SK-N-SH (cell line): Measurements from ENCODE around the gene STIM2. TPM values are rescaled to one million over a fixed set of nuclear protein-coding genes. Genes with fewer than 3 reads are reported as not detected.

Source experiments
- CTCF ChIA-PET: fragments of 300-600, 350-600 bp; formaldehyde crosslinking; extraction: SDS; loops from one replicate; lab custom pipeline; 2021; lab: Yijun Ruan, JAX
- POLR2A ChIA-PET: fragments of 350-600 bp; sonication (Branson Sonifier 250); formaldehyde crosslinking; extraction: SDS; loops from one replicate; lab custom pipeline; 2020; ENCODE audit warnings: antibody characterized with exemption, inconsistent platforms; lab: Yijun Ruan, JAX
- DNase-seq: peaks from one replicate; pipeline ENCODE4 v3.0.0; 2012
- H2AFZ ChIP-seq: fragments of 200-600 bp; sonication (generic); 2 replicates; pipeline ENCODE4 v1.8.1; 2016; ENCODE audit warnings: antibody characterized with exemption, mild to moderate bottlenecking, low read depth
- H3F3A ChIP-seq: fragments of 200-600 bp; sonication (generic); replicated peaks from 2 replicates; pipeline ENCODE3; 2016; ENCODE audit warnings: antibody characterized with exemption, mild to moderate bottlenecking; ENCODE audit not compliant: insufficient read depth
- H3K27ac ChIP-seq, 2 experiments: fragments of 200-500 bp in 1 of 2; fragments of 200-600 bp in 1 of 2; sonication (Bioruptor generic) in 1 of 2; sonication (generic), shearing (Covaris generic) in 1 of 2; 2 replicates each; pipeline versions ENCODE4 v1.5.1 to v1.6.1; 2014 to 2016; ENCODE audit warnings: low read depth in 2 of 2, inconsistent platforms in 1 of 2, low read length in 1 of 2, mild to moderate bottlenecking in 1 of 2, mixed read lengths in 1 of 2
- H3K27me3 ChIP-seq: fragments of 200-600 bp; sonication (generic), shearing (Covaris generic); 2 replicates; pipeline ENCODE4 v1.6.1; 2016; ENCODE audit warnings: mixed run types; ENCODE audit not compliant: insufficient read depth
- H3K36me3 ChIP-seq, 2 experiments: fragments of 200-500 bp in 1 of 2; fragments of 200-600 bp in 1 of 2; sonication (Bioruptor generic) in 1 of 2; sonication (generic) in 1 of 2; replicated peaks in 1 of 2; 2 replicates each; pipeline versions ENCODE3 to v1.5.1; 2014 to 2016; ENCODE audit warnings: low read length in 1 of 2, mild to moderate bottlenecking in 1 of 2; ENCODE audit not compliant: insufficient read depth in 2 of 2, control insufficient read depth in 1 of 2
- H3K4me1 ChIP-seq, 2 experiments: fragments of 200-500 bp in 1 of 2; fragments of 200-600 bp in 1 of 2; sonication (Bioruptor generic) in 1 of 2; sonication (generic), shearing (Covaris generic) in 1 of 2; 2 replicates each; pipeline versions ENCODE4 v1.5.1 to v1.6.1; 2014 to 2016; ENCODE audit warnings: low read depth in 1 of 2, low read length in 1 of 2, mixed run types in 1 of 2; ENCODE audit not compliant: insufficient read depth in 2 of 2, control insufficient read depth in 1 of 2
- H3K4me2 ChIP-seq: fragments of 200-600 bp; sonication (generic), shearing (Covaris generic); 2 replicates; pipeline ENCODE4 v1.6.1; 2017; ENCODE audit warnings: mixed run types
- H3K4me3 ChIP-seq, 2 experiments: fragments of 200-500 bp in 1 of 2; fragments of 200-600 bp in 1 of 2; sonication (Bioruptor generic) in 1 of 2; sonication (generic), shearing (Covaris generic) in 1 of 2; 2 replicates each; pipeline versions ENCODE4 v1.5.1 to v1.8.1; 2014 to 2016; ENCODE audit warnings: low read depth in 2 of 2, inconsistent platforms in 1 of 2, low read length in 1 of 2, mild to moderate bottlenecking in 1 of 2, mixed read lengths in 1 of 2, moderate library complexity in 1 of 2
- H3K79me2 ChIP-seq: fragments of 200-600 bp; sonication (generic); 2 replicates; pipeline ENCODE4 v1.8.1; 2017; ENCODE audit warnings: mild to moderate bottlenecking; ENCODE audit not compliant: insufficient read depth
- H3K9ac ChIP-seq: fragments of 200-600 bp; sonication (generic); 2 replicates; pipeline ENCODE4 v1.6.1; 2017; ENCODE audit warnings: mixed run types
- H3K9me2 ChIP-seq: fragments of 200-600 bp; sonication (generic); 2 replicates; pipeline ENCODE4 v1.6.1; 2017; ENCODE audit warnings: mixed run types
- H3K9me3 ChIP-seq: fragments of 200-600 bp; sonication (generic); 2 replicates; pipeline ENCODE4 v1.6.1; 2017; ENCODE audit warnings: mixed run types, mild to moderate bottlenecking, moderate library complexity
- H4K20me1 ChIP-seq: fragments of 200-600 bp; sonication (generic); 2 replicates; pipeline ENCODE4 v1.6.1; 2017; ENCODE audit warnings: mild to moderate bottlenecking, mixed run types; ENCODE audit not compliant: insufficient read depth
- CHD2 ChIP-seq: fragments of 150-350 bp; IDR thresholded peaks from 2 replicates; pipeline ENCODE4 v1.6.1; 2018; ENCODE audit warnings: low read length; ENCODE audit not compliant: partially characterized antibody
- ELF1 ChIP-seq: IDR thresholded peaks from 2 replicates; pipeline ENCODE4 v1.4.0; 2012
- EP300 ChIP-seq, 2 experiments: IDR thresholded peaks; 2 replicates each; pipeline versions ENCODE4 v1.4.0 to v1.6.1; 2012; ENCODE audit warnings: borderline replicate concordance in 1 of 2, low read depth in 1 of 2, low read length in 1 of 2
- FOXJ3 ChIP-seq: sonication (generic); formaldehyde crosslinking; IDR thresholded peaks from 2 replicates; pipeline ENCODE4 v1.5.1; 2020; ENCODE audit warnings: mild to moderate bottlenecking, missing genetic modification reagents
- GABPA ChIP-seq: IDR thresholded peaks from 2 replicates; pipeline ENCODE4 v1.4.0; 2012; ENCODE audit warnings: low read depth, mild to moderate bottlenecking
- GATA2 ChIP-seq: sonication (generic); formaldehyde crosslinking; IDR thresholded peaks from 2 replicates; pipeline ENCODE4 v1.5.0; 2020; ENCODE audit warnings: mild to moderate bottlenecking, missing genetic modification reagents
- JUND ChIP-seq: IDR thresholded peaks from 2 replicates; pipeline ENCODE4 v1.4.0; 2012
- MEF2A ChIP-seq: IDR thresholded peaks from 2 replicates; pipeline ENCODE4 v1.4.0; 2012; ENCODE audit warnings: low read depth, borderline replicate concordance
- MXI1 ChIP-seq: IDR thresholded peaks from 2 replicates; pipeline ENCODE4 v1.6.1; 2012; ENCODE audit warnings: mild to moderate bottlenecking, low read depth, low read length, improper control_type of control experiment
- NRF1 ChIP-seq: IDR thresholded peaks from 2 replicates; pipeline ENCODE4 v1.6.1; 2012; ENCODE audit warnings: low read depth, mild to moderate bottlenecking, low read length
- POLR2AphosphoS5 ChIP-seq: IDR thresholded peaks from 2 replicates; pipeline ENCODE4 v1.6.1; 2012; ENCODE audit warnings: low read depth, low read length
- RAD21 ChIP-seq: IDR thresholded peaks from 2 replicates; pipeline ENCODE4 v1.6.1; 2012; ENCODE audit warnings: mild to moderate bottlenecking, low read length
- RFX5 ChIP-seq: IDR thresholded peaks from 2 replicates; pipeline ENCODE4 v1.6.1; 2012; ENCODE audit warnings: mild to moderate bottlenecking, improper control_type of control experiment, low read length
- RXRA ChIP-seq: IDR thresholded peaks from 2 replicates; pipeline ENCODE4 v1.4.0; 2012; ENCODE audit warnings: low read depth, mild to moderate bottlenecking, borderline replicate concordance
- SIN3A ChIP-seq: IDR thresholded peaks from 2 replicates; pipeline ENCODE4 v1.6.1; 2012; ENCODE audit warnings: low read depth, mild to moderate bottlenecking, low read length, moderate library complexity, borderline replicate concordance
- TAF1 ChIP-seq: IDR thresholded peaks from 2 replicates; pipeline ENCODE4 v1.6.1; 2012; ENCODE audit warnings: low read depth, mild to moderate bottlenecking, low read length, moderate library complexity, borderline replicate concordance
- TEAD4 ChIP-seq: IDR thresholded peaks from 2 replicates; pipeline ENCODE4 v1.4.0; 2012; ENCODE audit warnings: mild to moderate bottlenecking, borderline replicate concordance; ENCODE audit not compliant: insufficient read depth
- YY1 ChIP-seq: IDR thresholded peaks from 2 replicates; pipeline ENCODE4 v1.4.0; 2012; ENCODE audit warnings: low read depth, mild to moderate bottlenecking
- WGBS: methylation state at CpG from one replicate; pipeline ENCODE4 v1.1.6; 2017; ENCODE audit warnings: low lambda C conversion rate; 5-methylcytosine and 5-hydroxymethylcytosine counted together
- polyA plus RNA-seq, 3 experiments: library from polyadenylated mRNA; depleted of rRNA; stranded (reverse); fragments of >200 nt; gene quantifications; 2 replicates each; pipeline ENCODE4 v1.2.3, GENCODE V29; 2012
- TF ChIP-seq, protein P1 (sequence below): IDR thresholded peaks from 2 replicates; pipeline ENCODE4 v1.4.0; 2012; ENCODE audit warnings: low read depth, borderline replicate concordance
- TF ChIP-seq, protein P2 (sequence below): IDR thresholded peaks from 2 replicates; pipeline ENCODE4 v1.4.0; 2012; ENCODE audit warnings: low read depth
- TF ChIP-seq, protein P3 (sequence below): IDR thresholded peaks from 2 replicates; pipeline ENCODE4 v1.6.1; 2012; ENCODE audit warnings: mild to moderate bottlenecking, low read depth, low read length, moderate library complexity
- TF ChIP-seq, protein P4 (sequence below): IDR thresholded peaks from 2 replicates; pipeline ENCODE4; 2012
- TF ChIP-seq, protein P5 (sequence below): fragments of 150-350 bp; IDR thresholded peaks from 2 replicates; pipeline ENCODE4 v1.6.1; 2016; ENCODE audit warnings: mild to moderate bottlenecking, low read depth, low read length
- TF ChIP-seq, protein P6 (sequence below): IDR thresholded peaks from 2 replicates; pipeline ENCODE4 v1.4.0; 2012; ENCODE audit warnings: low read depth, borderline replicate concordance

Gene STIM2
- polyA plus RNA-seq (2012; rRNA removed): 14.7 and 18.9 TPM in 2 replicates
- 7.5 and 8.2 TPM in 2 replicates for polyA plus RNA-seq (2012; cell fraction: cytosol; rRNA removed)
- polyA plus RNA-seq (2012; cell fraction: nucleus; rRNA removed): 26.0 and 48.9 TPM in 2 replicates

DNA sequence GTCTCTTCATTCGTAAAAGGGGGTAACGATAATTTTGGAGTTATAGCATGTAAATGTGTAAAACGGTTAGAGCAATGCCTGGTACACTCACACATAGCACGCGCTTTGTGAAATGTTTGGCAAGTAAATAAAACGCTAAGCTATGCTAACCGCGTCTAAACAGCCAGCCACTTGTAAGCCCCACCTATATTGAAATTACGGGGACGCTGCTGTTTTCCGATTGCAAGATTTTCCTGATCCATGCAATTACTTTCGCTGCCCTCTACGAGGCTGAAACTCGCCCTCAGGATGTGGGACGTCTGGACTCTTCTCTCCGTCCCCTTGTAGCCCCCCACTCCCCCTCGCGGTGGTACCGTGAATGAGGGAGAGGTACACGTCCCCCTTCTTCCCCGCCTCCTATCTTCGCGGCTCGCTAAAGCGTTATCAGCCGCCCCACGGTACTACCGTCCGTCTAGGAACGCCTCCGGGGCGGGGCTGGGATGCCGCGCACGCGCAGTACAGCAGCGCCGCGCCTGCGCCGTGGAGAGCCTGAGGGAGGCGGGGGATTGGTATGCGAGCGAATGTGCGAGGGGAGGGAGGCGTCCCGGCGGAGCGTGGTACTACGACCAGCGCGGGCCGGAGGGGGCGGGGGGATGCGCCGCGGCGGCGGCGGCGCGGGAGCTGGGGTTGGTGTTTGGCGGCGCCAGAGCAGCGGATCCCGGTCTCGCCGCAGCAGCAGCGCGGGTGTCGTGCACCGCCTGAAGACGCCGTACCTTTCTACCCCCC, at the start of gene STIM2:
Gene STIM2 (plus strand): TSS at position 685 of the 765 bp plus-strand sequence.
- H3K9ac ChIP-seq: peak within 1 kb of the TSS; percentile 60
- peaks cover 5% of the 10 kb centered on the region; the same call in 1 of the 2 replicates for H4K20me1 ChIP-seq
- H3K4me2 ChIP-seq: peak within 1 kb of the TSS; percentile 100
- 2% methylated on average over 35 of the region's 74 CpGs for WGBS
- ChIA-PET POLR2A (interaction anchor here (0.7 to 1.2 kb wide), 2 partner anchors 33 to 57 kb away, joined by 3 to 4 read pairs; no protein-coding TSS in a partner anchor), CTCF (interaction anchor here (0.6 to 2.2 kb wide), 8 partner anchors 9 to 883 kb away, joined by 3 to 7 read pairs (median 4); no protein-coding TSS in a partner anchor)
- peak within 1 kb of the TSS; percentile 70 to 96 for H3K27ac ChIP-seq
- H3K36me3 ChIP-seq: no peaks in the 10 kb centered on the region
- peaks cover 13 to 20% of the 10 kb centered on the region in 2 experiments; a peak in 3 of 4 replicates for H3K4me1 ChIP-seq
- peaks cover 20% of the 10 kb centered on the region for H3F3A ChIP-seq
- no peaks in the 10 kb centered on the region for H3K9me3 ChIP-seq
- peaks cover 32% of the 10 kb centered on the region for H3K79me2 ChIP-seq
- H2AFZ ChIP-seq: peak within 1 kb of the TSS; percentile 92
- DNase-seq: peak; percentile 94
- H3K9me2 ChIP-seq: no peaks in the 10 kb centered on the region
- no peaks in the 10 kb centered on the region for H3K27me3 ChIP-seq
- H3K4me3 ChIP-seq: peak within 1 kb of the TSS; percentile 84 to 87
- no peak for TF ChIP-seq GABPA
- no peak for TF ChIP-seq MEF2A
- no peak for TF ChIP-seq CHD2
- TF ChIP-seq RXRA: no peak
- TF ChIP-seq, protein P1, sequence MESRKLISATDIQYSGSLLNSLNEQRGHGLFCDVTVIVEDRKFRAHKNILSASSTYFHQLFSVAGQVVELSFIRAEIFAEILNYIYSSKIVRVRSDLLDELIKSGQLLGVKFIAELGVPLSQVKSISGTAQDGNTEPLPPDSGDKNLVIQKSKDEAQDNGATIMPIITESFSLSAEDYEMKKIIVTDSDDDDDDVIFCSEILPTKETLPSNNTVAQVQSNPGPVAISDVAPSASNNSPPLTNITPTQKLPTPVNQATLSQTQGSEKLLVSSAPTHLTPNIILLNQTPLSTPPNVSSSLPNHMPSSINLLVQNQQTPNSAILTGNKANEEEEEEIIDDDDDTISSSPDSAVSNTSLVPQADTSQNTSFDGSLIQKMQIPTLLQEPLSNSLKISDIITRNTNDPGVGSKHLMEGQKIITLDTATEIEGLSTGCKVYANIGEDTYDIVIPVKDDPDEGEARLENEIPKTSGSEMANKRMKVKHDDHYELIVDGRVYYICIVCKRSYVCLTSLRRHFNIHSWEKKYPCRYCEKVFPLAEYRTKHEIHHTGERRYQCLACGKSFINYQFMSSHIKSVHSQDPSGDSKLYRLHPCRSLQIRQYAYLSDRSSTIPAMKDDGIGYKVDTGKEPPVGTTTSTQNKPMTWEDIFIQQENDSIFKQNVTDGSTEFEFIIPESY: no peak
- TF ChIP-seq, protein P2, sequence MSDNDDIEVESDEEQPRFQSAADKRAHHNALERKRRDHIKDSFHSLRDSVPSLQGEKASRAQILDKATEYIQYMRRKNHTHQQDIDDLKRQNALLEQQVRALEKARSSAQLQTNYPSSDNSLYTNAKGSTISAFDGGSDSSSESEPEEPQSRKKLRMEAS: no peak
- TF ChIP-seq TEAD4: no peak
- peak; percentile 62 for TF ChIP-seq MXI1
- no peak for TF ChIP-seq FOXJ3 (CRISPR knock-in tag)
- no peak for TF ChIP-seq ELF1
- peak; percentile 87 for TF ChIP-seq POLR2AphosphoS5
- TF ChIP-seq JUND: no peak
- TF ChIP-seq, protein P3, sequence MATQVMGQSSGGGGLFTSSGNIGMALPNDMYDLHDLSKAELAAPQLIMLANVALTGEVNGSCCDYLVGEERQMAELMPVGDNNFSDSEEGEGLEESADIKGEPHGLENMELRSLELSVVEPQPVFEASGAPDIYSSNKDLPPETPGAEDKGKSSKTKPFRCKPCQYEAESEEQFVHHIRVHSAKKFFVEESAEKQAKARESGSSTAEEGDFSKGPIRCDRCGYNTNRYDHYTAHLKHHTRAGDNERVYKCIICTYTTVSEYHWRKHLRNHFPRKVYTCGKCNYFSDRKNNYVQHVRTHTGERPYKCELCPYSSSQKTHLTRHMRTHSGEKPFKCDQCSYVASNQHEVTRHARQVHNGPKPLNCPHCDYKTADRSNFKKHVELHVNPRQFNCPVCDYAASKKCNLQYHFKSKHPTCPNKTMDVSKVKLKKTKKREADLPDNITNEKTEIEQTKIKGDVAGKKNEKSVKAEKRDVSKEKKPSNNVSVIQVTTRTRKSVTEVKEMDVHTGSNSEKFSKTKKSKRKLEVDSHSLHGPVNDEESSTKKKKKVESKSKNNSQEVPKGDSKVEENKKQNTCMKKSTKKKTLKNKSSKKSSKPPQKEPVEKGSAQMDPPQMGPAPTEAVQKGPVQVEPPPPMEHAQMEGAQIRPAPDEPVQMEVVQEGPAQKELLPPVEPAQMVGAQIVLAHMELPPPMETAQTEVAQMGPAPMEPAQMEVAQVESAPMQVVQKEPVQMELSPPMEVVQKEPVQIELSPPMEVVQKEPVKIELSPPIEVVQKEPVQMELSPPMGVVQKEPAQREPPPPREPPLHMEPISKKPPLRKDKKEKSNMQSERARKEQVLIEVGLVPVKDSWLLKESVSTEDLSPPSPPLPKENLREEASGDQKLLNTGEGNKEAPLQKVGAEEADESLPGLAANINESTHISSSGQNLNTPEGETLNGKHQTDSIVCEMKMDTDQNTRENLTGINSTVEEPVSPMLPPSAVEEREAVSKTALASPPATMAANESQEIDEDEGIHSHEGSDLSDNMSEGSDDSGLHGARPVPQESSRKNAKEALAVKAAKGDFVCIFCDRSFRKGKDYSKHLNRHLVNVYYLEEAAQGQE: 0 out of 2 replicates have a peak, but pooled peaks have one; percentile 34
- TF ChIP-seq, protein P4, sequence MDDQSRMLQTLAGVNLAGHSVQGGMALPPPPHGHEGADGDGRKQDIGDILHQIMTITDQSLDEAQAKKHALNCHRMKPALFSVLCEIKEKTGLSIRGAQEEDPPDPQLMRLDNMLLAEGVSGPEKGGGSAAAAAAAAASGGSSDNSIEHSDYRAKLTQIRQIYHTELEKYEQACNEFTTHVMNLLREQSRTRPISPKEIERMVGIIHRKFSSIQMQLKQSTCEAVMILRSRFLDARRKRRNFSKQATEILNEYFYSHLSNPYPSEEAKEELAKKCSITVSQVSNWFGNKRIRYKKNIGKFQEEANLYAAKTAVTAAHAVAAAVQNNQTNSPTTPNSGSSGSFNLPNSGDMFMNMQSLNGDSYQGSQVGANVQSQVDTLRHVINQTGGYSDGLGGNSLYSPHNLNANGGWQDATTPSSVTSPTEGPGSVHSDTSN: no peak; the same call in 1 of the 2 replicates
- TF ChIP-seq, protein P5, sequence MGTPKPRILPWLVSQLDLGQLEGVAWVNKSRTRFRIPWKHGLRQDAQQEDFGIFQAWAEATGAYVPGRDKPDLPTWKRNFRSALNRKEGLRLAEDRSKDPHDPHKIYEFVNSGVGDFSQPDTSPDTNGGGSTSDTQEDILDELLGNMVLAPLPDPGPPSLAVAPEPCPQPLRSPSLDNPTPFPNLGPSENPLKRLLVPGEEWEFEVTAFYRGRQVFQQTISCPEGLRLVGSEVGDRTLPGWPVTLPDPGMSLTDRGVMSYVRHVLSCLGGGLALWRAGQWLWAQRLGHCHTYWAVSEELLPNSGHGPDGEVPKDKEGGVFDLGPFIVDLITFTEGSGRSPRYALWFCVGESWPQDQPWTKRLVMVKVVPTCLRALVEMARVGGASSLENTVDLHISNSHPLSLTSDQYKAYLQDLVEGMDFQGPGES: no peak
- TF ChIP-seq RFX5: no peak
- 0 out of 2 replicates have a peak, but pooled peaks have one; percentile 59 for TF ChIP-seq TAF1
- peak; percentile 68 for TF ChIP-seq GATA2 (CRISPR knock-in tag)
- TF ChIP-seq EP300 (IDR thresholded peaks at IDR 0.05; ENCODE audit: borderline replicate concordance in 1 of 2, low read depth in 1 of 2, low read length in 1 of 2): no peak
- no peak for TF ChIP-seq SIN3A
- TF ChIP-seq NRF1: peak; percentile 92
- TF ChIP-seq, protein P6, sequence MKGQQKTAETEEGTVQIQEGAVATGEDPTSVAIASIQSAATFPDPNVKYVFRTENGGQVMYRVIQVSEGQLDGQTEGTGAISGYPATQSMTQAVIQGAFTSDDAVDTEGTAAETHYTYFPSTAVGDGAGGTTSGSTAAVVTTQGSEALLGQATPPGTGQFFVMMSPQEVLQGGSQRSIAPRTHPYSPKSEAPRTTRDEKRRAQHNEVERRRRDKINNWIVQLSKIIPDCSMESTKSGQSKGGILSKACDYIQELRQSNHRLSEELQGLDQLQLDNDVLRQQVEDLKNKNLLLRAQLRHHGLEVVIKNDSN: no peak
- TF ChIP-seq RAD21: peak; percentile 48
- no peak for TF ChIP-seq YY1
